ENCODE results near the gene CCL4. TPM values are rescaled to one million over a fixed set of nuclear protein-coding genes. Genes with fewer than 3 reads are reported as not detected.
A peak's percentile ranks its signal among the peaks of the same experiment; 100 is the strongest.
"Not testable (repeated sequence)": the region's sequence is repeated elsewhere in the genome, so short reads cannot be mapped to it uniquely, and the experiment has no call there.

The CCL4 gene
- polyA plus RNA-seq, 1 donor, result 3.2 TPM

DNA sequence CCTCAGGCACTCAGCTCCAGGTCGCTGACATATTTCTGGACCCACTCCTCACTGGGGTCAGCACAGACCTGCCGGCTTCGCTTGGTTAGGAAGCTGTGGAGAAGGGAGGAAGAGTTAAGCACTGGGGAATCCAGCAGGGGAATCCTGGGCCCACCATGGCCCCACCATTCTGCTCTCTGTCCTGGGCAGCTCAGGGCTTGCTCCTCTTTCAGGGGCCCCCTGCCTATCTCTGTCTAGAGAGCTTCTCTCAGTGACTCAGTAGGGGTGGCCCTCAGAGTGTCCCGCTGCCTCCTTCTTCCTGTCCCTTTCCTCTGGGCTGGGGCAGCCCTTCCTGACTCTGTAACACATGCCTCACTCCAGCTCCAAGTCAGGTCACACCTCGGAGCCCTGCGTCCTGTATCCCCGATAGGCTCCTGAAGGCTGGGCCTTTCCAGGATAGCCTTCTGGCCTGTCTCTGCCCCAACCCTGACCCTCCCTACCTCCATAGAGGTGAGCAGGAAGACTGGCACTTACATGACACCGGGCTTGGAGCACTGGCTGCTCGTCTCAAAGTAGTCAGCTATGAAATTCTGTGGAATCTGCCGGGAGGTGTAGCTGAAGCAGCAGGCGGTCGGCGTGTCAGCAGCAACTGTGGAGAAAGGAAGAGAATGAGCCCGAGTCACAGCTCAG is 14.8 kb upstream of the CCL4 start:
- DNase-seq, result no peak

DNA sequence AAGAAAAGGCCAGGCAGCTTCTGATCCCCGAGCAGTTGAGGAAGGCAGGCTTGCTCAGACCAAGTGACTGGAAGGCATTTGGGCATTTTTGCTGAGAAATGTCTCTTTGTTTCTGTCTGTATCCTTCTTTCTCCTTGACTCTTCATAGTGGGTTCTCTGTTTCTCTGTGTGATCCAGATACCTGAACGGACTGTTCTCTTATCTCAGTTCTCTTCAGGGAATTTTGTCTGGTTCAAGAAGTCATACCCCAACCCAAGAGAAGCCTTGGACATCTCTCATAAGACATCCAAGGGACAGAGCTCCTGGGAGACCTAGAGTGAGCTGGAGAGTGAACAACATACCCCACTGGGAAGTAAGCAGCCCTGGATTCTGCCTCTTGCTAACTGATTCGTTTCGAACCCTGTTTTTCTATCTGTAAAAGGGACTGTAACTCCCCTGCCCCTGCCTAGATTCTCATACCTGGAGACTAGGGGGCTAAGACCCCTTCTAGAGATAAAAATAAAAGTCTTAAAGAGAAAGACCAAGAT is 14.2 kb upstream of the CCL4 start:
- DNase-seq, result no peak

DNA sequence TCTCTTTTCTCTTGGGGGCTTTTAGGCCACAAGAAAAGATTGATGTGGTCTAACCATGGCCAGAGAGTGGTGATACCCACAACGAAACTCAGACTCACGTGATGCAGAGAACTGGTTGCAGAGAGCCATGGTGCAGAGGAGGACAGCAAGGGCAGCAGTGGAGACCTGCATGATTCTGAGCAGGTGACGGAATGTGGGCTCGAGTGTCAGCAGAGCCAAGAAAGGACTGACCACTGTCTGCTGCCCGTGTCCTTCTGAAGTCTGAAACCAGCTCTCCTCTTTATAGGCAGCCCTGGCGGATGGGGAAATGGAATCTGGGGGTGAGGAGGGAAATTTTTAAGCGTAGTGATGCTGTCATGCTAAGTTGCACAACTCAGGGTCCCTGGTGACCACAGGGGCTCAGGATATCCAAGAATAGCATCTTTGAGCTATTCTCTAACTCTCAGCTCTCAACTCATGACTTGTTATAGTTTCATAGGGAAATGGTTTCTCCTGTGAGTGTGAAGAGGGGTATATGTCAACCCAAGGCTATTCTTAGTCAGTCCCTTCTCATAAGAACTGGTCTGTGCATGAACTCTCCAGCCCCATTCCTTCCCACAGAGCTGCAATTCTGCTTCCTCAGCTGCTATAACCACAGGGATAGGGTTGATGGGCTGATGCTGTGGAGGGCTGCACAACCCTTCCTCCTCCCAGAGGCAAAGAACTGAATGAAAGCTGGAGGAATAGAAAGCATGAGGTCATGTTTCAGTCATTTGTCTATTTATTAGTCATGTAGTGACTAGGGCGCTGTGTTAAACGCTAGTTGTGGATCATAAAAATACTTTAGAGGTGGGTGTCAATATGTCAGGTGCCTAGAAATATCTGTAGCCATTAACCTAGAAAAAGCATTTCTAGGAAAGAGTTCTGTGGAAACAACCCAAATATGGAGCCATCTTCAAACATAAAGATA is 13.5 kb upstream of the CCL4 start, which contains the start of gene CCL3:
Gene CCL3 (minus strand): TSS at position 256 of the 949 bp plus-strand sequence. CDS start 85 bp downstream, at position 171.
- DNase-seq, result peak; percentile 41

DNA sequence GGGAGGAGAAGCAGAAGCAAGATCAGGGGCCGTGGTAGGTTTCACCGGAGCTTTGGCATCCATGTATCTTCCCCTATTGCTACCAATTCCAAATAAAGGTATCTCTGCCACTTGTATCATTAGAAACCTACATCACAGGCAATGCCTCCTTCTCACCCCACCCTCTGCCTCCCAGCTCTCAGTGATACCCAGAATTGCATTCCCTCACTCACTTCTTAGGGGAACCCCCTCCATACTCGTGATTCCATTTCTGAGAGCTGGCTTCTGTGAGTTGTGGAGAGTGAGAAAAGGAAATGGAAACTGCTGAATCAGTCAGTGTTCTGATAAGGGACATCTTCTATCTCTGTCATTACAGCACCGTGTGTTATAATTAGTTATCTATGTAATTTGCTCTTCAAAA is 11.4 kb upstream of the CCL4 start:
- no peak for DNase-seq

DNA sequence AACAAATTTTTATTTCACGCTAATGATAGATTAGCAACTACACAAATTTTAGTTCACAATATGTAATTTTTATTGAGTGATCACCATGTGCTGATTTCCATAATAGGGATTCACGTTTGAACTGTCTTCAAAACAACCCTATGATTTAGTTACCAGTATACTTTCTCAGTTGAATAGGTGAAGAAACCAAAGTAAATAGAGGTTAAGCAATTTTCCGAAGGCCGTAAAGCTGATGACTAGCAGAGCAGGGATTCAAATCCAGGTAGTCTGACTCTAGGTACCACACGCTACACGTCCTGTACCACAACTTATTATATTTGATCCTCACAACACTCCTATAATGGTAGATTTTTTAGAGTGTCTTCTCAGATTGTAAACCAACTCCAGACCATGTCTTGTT is 10.9 kb upstream of the CCL4 start:
- DNase-seq, result not testable (repeated sequence)

DNA sequence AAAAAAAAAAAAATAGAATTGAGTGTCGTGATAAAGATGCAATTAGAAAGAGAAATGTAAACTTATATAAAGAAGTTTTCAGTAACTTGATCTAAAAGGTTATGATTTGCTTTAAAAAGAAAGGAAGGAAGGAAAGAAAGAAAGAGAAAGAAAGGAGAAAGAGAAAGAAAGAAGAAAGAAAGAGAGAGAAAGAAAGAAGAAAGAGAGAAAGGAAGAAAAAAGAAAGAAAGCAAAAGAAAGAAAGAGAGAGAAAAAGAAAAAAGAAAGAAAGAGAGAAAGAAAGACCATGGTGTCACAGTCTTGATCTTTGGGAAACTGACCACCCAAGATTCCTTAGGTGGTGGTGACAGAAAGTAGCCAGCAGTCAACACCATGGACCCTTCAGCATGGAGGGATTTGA is 9.4 kb upstream of the CCL4 start:
- DNase-seq, result no peak

DNA sequence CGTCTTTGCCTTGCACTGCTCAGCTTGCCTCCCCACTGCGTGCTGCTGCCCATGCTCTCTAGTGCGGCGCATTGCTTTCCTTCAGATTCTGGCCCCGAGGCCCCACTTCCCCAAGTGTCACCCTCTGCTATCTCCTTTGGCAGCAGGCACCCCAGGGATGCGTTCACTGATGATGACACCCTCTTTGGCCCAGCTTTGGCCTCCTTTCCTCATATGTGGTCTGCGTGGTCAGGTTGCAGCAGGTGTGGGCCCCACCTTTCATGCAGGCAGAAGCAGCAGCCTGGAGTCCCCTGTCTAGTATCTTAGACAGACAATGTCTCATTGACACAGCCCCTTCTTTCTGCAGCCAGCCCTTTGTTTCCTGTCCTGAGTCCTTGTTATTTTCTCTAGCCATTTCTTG is 8.9 kb upstream of the CCL4 start:
- no peak for DNase-seq

DNA sequence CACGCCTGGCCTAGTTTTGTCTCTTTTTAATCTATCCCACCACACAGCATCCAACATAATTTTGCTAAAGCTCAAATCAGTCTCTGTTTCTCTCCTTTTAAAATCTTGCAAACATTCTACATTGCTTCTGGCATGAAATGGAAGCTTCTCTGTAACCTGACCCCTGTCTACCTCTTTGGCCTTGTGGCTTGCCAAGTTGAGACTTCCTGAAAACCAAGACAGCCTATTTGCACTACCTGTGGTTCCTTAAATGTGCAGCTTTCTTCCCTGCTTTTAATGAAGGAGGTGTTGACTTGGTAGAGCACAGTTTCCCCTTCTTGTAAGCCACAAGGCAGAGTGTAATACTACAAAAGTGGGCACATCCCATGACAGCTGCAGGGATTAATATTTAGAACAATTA is 7.6 kb upstream of the CCL4 start:
- DNase-seq, result no peak

DNA sequence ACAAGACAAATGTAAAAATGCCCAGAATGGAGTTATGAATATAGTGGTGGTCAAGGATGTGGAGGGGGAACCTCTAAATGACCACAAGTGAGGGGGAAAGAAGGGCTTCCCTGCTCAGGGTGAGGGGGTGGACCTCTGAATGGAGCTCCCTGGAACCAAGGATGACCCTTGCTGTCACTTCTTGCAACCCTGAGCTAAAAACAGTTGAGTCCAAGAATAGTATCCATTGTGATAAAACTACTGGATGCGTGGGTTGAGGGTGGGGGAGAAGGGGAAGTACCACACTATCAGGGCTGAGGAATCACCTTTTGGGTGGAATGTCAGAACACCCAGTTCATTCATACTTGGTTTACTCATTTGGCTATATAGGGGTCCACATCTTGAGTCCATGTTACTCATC is 4.6 kb upstream of the CCL4 start:
- not testable (repeated sequence) for DNase-seq

DNA sequence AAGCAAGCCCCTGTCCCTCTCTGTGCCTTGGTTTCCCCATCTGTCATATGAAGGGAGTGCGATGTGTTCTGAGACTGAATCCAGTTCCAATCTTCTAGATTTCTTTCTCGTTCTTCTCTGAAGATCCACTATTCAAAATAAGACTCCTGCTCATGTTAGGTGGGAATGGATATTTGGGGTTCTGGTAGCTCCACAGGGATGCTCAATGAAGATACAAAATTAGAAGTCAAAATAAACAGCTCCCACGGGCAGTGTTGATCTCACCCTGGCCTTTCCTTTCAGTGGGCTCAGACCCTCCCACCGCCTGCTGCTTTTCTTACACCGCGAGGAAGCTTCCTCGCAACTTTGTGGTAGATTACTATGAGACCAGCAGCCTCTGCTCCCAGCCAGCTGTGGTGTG is 619 bp downstream of the CCL4 start:
- DNase-seq, result not testable (repeated sequence)

DNA sequence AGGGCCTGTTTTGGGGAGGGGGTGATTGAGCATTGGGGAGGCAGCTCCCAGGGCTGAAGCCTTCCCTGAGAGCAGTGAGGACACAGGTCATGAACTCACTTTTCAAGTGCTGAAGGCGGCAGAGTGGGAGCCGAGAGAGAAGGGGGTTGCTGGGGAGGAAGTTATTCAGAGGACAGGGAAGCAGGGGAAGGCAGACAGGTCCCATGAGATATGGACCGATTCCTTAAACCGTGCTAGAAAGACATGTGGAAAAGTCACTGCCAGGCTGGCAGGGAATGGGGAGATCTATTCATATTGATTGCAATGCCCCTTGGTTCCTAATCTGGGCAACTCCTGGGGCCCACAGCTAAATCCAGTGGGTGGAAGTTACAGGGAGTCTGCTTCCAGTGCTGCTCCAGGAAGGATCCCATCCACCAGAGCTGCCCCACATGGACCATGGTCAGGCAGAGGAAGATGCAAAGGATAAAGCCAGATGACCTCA is 1.1 kb downstream of the CCL4 start:
- DNase-seq, result no peak

DNA sequence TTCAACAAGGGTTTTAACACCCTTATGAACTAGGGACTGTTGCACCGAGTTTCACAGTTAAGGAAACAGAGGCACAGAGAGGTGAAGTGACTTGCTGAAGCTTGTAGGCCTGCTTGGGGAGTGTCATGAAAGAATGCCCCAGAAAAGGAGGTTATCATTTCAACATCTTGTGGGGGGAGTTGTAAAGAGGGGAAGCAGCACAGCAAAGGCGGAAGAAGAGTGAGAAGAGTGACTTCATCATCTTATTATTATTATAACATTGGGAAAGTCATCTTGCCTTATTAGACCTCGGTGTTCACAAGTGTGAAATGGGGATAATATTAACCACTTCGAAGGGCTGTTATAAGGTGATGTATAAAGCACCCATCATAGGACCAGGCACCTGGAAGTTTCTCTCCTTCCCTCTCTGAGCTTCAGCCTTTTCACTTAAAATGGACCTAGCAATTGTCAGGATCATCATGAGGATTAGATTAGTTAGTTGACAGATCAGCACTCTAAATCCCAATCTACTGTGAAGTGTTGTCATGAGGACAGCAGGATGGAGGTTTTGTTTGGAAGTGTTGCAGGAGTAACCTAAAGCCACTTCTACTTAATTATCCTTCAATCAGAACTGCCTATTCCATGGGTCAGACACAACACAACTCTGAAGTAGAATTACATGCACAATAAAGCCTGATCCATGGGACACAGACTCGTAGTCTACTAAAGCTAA is 2.3 kb downstream of the CCL4 start:
- DNase-seq, result no peak

DNA sequence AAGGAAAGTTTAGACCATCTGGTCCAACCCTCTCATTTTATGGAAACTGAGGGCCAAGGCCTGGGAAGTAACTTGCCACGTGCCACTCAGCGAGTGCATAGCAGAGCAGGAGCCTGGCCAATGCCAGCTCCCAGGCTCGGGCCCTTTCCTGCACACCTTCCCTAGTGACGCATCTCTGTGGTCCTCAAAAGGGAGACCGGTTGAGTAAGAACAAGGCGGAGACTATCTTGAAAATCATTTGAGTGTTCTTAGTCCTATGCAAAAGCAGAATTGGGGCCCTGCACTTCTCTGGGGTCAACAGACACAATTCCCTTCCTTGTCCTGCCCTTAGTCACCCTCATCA is 2.8 kb downstream of the CCL4 start:
- no peak for DNase-seq

DNA sequence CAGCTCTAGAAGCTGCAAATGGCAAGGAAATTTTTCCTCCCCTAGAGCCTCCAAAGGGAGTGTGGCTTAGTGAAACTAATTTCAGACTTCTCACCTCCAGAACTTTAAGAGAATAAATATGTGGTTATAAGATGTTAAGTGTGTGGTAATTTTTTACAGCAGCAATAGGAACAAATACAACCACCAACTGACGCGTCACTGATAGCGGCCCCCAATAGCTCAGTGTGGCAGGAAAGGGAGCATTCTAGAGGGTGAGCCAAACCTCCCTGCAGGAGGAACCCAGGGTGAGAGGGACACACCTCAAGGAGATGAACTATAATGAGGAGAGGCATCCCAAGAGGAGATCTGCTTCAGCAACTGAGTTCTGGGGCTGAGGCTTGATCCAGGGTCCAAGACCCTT is 4.0 kb downstream of the CCL4 start:
- DNase-seq, result no peak

DNA sequence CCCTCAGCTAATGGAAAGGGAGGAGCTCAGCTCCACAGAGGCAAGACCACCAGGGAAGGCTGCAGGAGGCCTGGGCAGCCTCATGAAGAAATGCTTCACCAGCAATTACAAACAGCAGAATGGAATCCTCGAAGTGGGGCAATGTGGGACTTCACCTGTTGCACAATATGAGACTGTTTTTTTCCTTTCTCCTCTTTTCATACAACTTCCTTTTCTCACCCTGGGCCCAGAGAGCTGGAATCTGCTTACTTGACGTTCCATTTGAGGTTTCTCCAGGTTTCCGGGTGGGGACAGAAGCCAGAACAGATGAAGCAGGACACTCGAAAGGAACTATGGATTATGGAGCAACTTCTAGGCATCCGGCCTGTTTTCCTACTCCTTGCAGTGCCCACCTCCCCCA is 4.6 kb downstream of the CCL4 start:
- not testable (repeated sequence) for DNase-seq

DNA sequence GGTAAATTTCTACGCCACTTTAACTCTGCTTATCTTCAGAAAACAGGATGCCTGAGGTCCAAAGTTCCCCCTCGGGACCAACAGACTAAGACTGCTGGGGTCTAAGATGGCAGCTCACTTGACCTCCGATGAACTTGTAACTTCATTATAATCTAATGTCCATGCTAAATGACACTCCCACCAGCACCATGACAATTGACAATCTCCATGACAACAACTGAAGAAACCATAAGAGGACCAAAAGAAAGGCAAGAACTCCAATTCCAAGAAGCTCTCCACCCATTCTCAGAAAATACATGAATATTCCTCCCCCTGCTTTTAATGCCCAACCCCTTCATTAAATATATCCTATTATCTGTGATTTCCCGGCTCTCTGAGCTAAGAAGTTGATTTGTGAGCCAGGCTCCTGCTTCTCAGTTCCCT is 7.5 kb downstream of the CCL4 start:
- DNase-seq, result no peak

DNA sequence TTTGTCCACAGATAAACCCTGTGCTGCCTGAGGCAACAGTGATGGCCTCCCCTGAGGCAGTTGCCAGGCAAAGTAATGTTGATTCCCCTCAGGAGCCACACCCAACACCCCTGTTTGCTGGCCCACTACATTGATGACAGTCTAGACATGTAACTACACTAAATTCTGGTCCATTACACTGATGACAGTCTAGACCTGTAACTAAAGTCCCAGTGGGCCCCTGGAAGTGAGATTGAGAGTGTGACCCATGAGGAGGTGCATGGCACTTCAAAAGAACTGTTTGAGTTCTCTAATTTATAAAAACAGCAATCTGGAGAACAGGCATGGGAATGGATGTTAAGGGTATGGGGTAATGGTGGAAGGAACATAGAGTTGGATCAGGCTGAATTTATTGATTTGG is 8.9 kb downstream of the CCL4 start:
- DNase-seq, result no peak

DNA sequence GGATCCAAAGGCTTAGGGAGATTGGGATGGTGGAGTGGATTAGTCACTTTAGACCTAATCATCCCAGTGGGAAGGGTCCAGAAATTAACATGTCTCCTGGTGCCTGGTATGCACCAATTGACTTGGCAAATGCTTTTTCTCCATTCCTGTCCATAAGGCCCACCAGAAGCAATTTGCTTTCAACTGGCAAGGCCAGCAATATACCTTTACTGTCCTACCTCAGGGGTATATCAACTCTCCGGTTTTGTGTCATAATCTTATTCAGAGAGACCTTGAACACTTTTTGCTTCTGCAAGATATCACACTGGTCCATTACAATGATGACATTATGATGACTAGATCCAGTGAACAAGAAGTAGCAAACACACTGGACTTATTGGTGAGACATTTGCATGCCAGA is 9.5 kb downstream of the CCL4 start:
- not testable (repeated sequence) for DNase-seq

DNA sequence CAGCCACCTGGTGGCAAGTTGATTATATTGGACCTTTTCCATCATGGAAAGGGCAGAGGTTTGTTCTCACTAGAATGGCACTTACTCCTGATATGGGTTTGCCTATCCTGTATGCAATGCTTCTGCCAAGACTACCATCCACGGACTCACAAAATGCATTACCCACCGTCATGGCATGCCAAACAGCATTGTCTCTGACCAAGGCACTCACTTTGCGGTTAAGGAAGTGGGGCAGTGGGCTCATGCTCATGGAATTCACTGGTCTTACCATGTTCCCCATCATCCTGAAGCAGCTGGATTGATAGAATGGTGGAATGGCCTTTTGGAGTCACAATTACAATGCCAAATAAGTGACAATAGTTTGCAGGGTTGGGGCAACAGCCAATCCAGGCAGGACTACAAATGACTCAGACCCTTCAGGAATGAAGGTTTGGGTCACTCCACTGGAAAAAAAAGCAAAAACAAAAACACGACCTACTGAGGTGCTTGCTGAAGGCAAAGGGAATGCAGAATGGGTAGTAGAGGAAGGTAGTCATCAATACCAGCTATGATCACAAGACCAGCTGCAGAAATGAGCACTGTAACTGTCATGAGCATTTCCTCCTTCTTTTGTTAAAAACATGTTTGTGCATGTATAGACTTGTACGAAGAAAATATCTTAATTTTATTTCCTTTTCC is 11.5 kb downstream of the CCL4 start:
- not testable (repeated sequence) for DNase-seq

DNA sequence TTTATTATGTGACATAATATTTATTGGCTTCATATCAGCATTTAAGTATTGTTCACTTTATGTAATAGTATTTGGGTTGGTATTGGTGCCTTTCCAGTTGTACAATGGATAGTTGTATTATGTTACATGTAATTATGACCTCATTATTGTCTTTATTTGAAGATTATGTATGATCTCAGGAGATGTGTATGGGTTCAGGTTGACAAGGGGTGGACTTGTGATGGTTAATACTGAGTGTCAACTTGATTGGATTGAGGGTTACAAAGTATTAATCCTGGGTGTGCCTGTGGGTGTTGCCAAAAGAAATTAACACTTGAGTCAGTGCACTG is 12.0 kb downstream of the CCL4 start:
- DNase-seq, result not testable (repeated sequence)

DNA sequence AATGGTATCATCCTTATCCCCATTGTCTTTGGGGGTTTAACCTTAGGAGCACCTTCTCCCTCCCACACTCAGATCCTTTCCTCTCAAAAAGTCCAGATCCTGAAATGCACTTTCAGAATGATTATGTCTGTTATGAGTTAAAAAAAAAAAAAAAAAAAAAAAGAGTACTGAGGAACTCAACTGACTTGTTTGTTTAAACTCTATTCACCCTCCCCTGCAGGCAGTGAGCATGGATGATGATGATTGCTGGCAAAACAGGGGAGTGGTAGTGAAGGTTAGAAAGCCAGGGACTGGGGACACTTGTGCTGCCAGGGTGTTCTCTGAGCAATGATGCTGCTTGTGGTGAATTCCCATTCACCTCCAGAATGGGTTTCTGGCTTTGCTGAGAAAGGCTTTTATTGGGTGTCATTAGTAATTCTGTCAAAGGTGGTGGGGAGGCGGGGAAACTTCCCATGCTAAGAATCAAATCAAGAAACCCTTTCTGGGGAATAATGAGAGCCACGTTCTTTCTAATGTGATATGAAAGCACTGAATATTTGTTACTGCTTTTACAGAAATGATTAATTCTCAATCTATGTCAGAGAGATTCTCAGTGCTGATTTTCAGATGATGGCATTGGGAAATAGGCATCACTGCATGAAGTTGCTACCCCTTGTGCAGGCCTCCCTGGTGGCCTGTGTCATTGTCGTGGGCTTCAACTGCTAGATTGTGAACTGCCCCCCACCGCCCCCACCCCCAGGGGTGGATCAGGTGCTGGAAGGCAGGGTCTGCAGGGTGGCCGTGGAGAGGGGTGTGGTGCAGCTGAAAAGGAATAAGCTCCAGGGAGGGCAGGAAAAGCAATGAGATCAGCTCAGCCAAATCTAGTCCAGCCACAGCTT is 14.1 kb downstream of the CCL4 start:
- no peak for DNase-seq

Measured in hindlimb muscle (tissue), 1 donor.